ENCODE data around the gene NOLC1.

Gene NOLC1

GRCh38 chr10:102122450-102122849 is 29.7 kb upstream of the NOLC1 start:
- DNase-seq = no peak

GRCh38 chr10:102123223-102123622 is 29.0 kb upstream of the NOLC1 start:
- DNase-seq = no peak

GRCh38 chr10:102131286-102132170 is 20.7 kb upstream of the NOLC1 start:
- DNase-seq = peak; percentile 62

GRCh38 chr10:102132193-102132562 is 20.0 kb upstream of the NOLC1 start:
- DNase-seq = no peak

- DNase-seq = peak; percentile 100
These were observed 19.4 kb upstream of the NOLC1 start, which contains the start of gene PPRC1 for GRCh38 chr10:102132563-102133372. TSS of gene PPRC1 (plus strand) at chr10:102133040. CDS start at chr10:102133069, 29 bp downstream.

- DNase-seq = peak; percentile 79
These were observed 18.6 kb upstream of the NOLC1 start for GRCh38 chr10:102133373-102134195.

- no peak for DNase-seq
These were observed 17.8 kb upstream of the NOLC1 start for GRCh38 chr10:102134416-102134815.

GRCh38 chr10:102135956-102136526 is 16.1 kb upstream of the NOLC1 start:
- DNase-seq = no peak

- DNase-seq = no peak
These were observed 12.7 kb upstream of the NOLC1 start for GRCh38 chr10:102139281-102140110.

- DNase-seq = no peak
These were observed 12.0 kb upstream of the NOLC1 start for GRCh38 chr10:102140218-102140617.

GRCh38 chr10:102140913-102141540 is 11.2 kb upstream of the NOLC1 start:
- DNase-seq = no peak

GRCh38 chr10:102141583-102142107 is 10.5 kb upstream of the NOLC1 start:
- DNase-seq = no peak

- no peak for DNase-seq
These were observed 5.2 kb upstream of the NOLC1 start for GRCh38 chr10:102146971-102147428.

GRCh38 chr10:102147561-102147960 is 4.6 kb upstream of the NOLC1 start:
- DNase-seq = no peak

GRCh38 chr10:102148275-102148674 is 3.9 kb upstream of the NOLC1 start:
- no peak for DNase-seq

- peak; percentile 77 for DNase-seq
These were observed 1.0 kb upstream of the NOLC1 start for GRCh38 chr10:102150970-102151773.

GRCh38 chr10:102152545-102152890 is 329 bp downstream of the NOLC1 start:
- DNase-seq = peak; percentile 15

- DNase-seq = no peak
These were observed 968 bp downstream of the NOLC1 start for GRCh38 chr10:102153093-102153620.

- no peak for DNase-seq
These were observed 2.4 kb downstream of the NOLC1 start for GRCh38 chr10:102154466-102155116.
